ENCODE results near the gene RCBTB1.

- TF ChIP-seq POLR2A (IDR thresholded peaks at IDR 0.05) (no peak), CTCF (IDR thresholded peaks at IDR 0.05) (no peak)
Observed at GRCh38 chr13:49498206-49498605, 87.2 kb downstream of the RCBTB1 start.

Data from lower leg skin (tissue), 3 donors.